Measurements from ENCODE around the gene FALEC. TPM values are rescaled to one million over a fixed set of nuclear protein-coding genes. Genes with fewer than 3 reads are reported as not detected.

The FALEC gene
- total RNA-seq, 2 donors from 2014 or later = not detected

DNA sequence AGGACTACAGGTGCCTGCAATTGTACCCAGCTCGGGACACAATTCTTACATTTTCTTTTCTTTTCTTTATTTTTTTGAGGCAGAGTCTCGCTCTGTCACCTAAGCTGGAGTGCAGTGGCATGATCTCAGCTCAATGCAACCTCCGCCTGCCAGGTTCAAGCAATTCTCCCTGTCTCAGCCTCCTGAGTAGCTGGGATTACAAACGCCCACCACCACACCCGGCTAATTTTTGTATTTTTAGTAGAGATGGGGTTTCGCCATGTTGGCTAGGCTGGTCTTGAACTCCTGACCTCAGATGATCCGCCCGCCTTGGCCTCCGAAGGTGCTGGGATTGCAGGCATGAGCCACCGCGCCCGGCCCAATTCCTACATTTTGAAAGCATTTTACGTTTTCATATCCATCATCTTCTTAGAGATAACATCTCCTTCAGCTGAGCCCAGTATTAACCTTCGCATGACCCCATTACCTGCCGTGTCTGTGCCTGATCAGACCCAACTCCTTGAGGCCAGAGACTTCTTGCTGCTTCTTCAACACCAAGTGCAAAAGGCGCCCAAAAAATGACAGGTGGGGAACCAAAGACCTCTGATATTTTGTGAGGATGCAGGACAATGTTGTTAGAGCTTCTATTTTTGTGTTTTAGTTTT lies 30.9 kb downstream of the FALEC start:
- no peaks in the 10 kb centered on the region for H3K9me3 ChIP-seq
- no peak for DNase-seq (ENCODE audit: low spot score)
- H3K4me3 ChIP-seq = no peak overlapping the region

GRCh38 chr1:150548324-150548631 lies 32.7 kb downstream of the FALEC start:
- Histone ChIP-seq H3K4me3 (peak overlapping the region; percentile 64 to 65), H3K27ac (peak overlapping the region; percentile 85 to 92), H3K9me3 (no peaks in the 10 kb centered on the region), H3K4me1 (peaks cover 0 to 49% of the 10 kb centered on the region in 2 donors), H3K27me3 (no peaks in the 10 kb centered on the region), H3K36me3 (no peaks in the 10 kb centered on the region)
- no peak for DNase-seq (ENCODE audit: low spot score)
- TF ChIP-seq CTCF (IDR thresholded peaks at IDR 0.05) = no peak

More for the DNA sequence above, 30.9 kb downstream of the FALEC start:
- H3K36me3 ChIP-seq = no peaks in the 10 kb centered on the region
- no peaks in the 10 kb centered on the region for H3K27me3 ChIP-seq
- no peak for TF ChIP-seq CTCF (IDR thresholded peaks at IDR 0.05)
- H3K27ac ChIP-seq = no peak overlapping the region
- peaks cover 0 to 30% of the 10 kb centered on the region in 2 donors for H3K4me1 ChIP-seq

GRCh38 chr1:150548632-150549495 lies 33.3 kb downstream of the FALEC start, which contains the start of gene ADAMTSL4:
Gene ADAMTSL4 (plus strand): TSS chr1:150549408. CDS start chr1:150552289, 2,881 bp downstream.
- peaks cover 0 to 53% of the 10 kb centered on the region in 2 donors for H3K4me1 ChIP-seq
- H3K36me3 ChIP-seq = peaks cover 2% of the 10 kb centered on the region
- H3K9me3 ChIP-seq = no peaks in the 10 kb centered on the region
- H3K27ac ChIP-seq = peak within 1 kb of the TSS; percentile 85 to 92
- peak within 1 kb of the TSS; percentile 64 to 65 for H3K4me3 ChIP-seq
- TF ChIP-seq CTCF (IDR thresholded peaks at IDR 0.05) = peak in 1 of 2 donors; percentile 39
- no peaks in the 10 kb centered on the region for H3K27me3 ChIP-seq
- no peak for DNase-seq (ENCODE audit: low spot score)

GRCh38 chr1:150549496-150550221 lies 34.1 kb downstream of the FALEC start:
- Histone ChIP-seq H3K36me3 (peaks cover 10% of the 10 kb centered on the region), H3K9me3 (no peaks in the 10 kb centered on the region), H3K27ac (peak overlapping the region; percentile 85 to 92), H3K4me3 (peak overlapping the region; percentile 64 to 65), H3K27me3 (no peaks in the 10 kb centered on the region), H3K4me1 (peaks cover 0 to 53% of the 10 kb centered on the region in 2 donors)
- DNase-seq (ENCODE audit: low spot score) = no peak
- peak in 1 of 2 donors; percentile 10 for TF ChIP-seq CTCF (IDR thresholded peaks at IDR 0.05)

DNA sequence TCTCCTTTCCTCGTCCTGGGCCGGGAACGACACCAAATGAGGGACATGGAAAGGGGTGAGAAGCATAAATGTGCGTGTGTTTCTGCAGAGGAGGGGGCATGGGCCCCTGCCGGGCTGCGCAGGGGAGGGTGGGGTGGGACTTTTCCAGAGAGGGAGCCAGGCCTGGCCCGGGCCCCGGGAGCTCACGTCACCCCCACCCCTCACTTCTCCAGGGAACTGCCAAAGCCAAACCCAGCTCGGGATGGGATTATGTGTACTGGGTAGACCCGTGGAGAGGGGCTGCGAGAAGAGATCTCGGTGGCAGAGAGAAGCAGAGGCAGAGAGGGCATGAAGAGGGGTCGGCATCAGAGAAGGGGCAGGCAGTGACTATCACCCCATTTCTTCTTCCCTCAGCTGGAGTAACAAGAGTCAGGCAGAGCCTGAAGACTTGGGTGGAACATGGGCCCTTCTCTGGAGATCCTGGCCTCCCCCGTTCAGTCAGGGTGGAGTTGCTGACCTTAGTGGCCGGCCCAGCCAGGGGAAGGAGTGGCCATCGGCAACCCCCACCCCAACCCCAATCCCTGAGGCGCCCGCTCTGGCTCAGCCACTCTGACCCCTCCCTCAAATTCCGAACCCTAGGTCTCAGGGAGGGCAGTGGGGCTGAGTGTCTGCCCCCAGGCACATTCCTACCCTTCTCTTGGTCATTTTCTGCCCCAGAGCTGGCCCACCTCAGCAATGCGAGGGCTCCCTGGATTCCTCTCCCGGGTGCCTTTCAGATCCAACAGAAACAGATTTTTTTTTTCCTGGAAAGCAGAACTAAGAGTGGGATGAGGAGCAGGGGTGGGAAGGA lies 34.9 kb downstream of the FALEC start:
- Histone ChIP-seq H3K27ac (peak overlapping the region; percentile 85 to 92), H3K36me3 (peaks cover 18% of the 10 kb centered on the region), H3K4me3 (peak overlapping the region; percentile 64 to 65), H3K9me3 (no peaks in the 10 kb centered on the region), H3K4me1 (peaks cover 0 to 53% of the 10 kb centered on the region in 2 donors), H3K27me3 (no peaks in the 10 kb centered on the region)
- DNase-seq (ENCODE audit: low spot score) = peak; percentile 86
- TF ChIP-seq CTCF (IDR thresholded peaks at IDR 0.05) = no peak

All from right atrium auricular region (tissue), 2 donors.